ENCODE results near the gene SELENON. TPM values are rescaled to one million over a fixed set of nuclear protein-coding genes. Genes with fewer than 3 reads are reported as not detected.

SELENON gene
- total RNA-seq, 1 experiment from 2014 or later: 40.6 TPM

DNA sequence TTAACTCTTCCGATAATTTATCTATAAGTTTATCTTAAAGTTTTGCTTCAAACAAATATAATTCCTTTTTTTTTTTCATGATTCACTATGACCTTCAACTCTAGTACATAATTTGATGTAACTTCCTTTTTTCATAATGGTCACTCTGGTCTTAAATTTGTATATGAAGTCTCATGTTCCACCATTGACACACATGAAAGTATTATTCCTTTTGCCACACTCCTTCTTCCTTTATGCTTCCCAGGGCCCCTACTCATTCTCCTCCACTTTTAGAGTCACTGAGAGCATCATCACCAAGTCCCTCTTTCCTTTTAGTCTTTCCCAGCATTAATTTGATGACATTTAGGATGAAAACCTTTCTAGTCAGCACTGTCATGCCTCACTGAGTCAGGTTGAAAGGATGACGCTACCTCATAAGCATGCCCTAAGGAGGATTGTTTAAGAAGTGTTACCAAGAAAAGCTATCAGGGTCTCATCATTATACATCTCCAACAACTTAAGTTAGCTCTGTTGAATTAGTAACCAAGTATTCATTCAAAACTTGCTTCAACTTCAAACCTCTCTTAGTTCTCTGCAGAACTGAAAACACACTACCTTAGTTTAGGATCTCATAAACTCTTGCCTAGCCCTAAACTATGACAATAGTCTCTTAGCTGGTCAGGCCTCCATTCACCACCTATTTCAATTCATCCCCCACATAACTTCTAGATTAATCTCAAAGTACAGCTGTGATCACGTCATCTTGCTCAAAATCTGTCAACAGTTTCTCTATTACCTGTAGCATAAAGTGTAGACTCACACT, 44.7 kb downstream of the SELENON start:
- TF ChIP-seq, protein P1, sequence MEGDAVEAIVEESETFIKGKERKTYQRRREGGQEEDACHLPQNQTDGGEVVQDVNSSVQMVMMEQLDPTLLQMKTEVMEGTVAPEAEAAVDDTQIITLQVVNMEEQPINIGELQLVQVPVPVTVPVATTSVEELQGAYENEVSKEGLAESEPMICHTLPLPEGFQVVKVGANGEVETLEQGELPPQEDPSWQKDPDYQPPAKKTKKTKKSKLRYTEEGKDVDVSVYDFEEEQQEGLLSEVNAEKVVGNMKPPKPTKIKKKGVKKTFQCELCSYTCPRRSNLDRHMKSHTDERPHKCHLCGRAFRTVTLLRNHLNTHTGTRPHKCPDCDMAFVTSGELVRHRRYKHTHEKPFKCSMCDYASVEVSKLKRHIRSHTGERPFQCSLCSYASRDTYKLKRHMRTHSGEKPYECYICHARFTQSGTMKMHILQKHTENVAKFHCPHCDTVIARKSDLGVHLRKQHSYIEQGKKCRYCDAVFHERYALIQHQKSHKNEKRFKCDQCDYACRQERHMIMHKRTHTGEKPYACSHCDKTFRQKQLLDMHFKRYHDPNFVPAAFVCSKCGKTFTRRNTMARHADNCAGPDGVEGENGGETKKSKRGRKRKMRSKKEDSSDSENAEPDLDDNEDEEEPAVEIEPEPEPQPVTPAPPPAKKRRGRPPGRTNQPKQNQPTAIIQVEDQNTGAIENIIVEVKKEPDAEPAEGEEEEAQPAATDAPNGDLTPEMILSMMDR (IDR thresholded peaks at IDR 0.05; ENCODE audit: unreplicated experiment): no peak
- no peak for DNase-seq
- peaks cover 3% of the 10 kb centered on the region for H3K9me3 Mint-ChIP-seq (ENCODE audit: low read depth, unreplicated experiment)
- CTCF ChIA-PET: interaction anchor here (0.6 kb wide), 1 partner anchor 281 kb away, joined by 3 read pairs; no protein-coding TSS in a partner anchor
- H3K27ac Mint-ChIP-seq (ENCODE audit: unreplicated experiment): no peak overlapping the region
- no peaks in the 10 kb centered on the region for H3K36me3 Mint-ChIP-seq (ENCODE audit: insufficient read depth, unreplicated experiment)
- H3K27me3 Mint-ChIP-seq (ENCODE audit: unreplicated experiment): no peaks in the 10 kb centered on the region
- no TSS peak for BruUV-seq (replicated peaks)
- intact Hi-C loops (cut with micrococcal nuclease; ENCODE audit: unreplicated experiment): no loop called here
- no peak overlapping the region for H3K4me3 Mint-ChIP-seq (ENCODE audit: low read depth, unreplicated experiment)
- no peaks in the 10 kb centered on the region for H3K4me1 Mint-ChIP-seq (ENCODE audit: low read depth, unreplicated experiment)

DNA sequence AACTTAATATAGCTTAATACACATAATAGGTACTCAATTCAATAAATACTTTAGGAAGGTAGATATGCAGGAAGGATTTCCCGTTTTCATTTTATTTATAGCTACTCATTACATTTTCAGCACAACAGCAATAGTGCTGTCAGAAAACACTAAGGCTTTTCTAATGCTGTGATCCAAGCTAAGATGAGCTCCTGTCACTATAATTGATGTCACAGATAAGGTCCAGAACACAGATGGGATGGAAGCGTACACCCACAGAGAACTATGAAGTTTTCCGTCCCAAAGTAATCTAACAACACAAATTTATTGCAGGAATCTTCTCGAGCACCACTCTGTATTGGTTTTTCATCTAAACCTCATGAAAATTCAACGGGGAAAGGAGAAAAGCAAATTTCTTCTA, 45.7 kb downstream of the SELENON start:
- intact Hi-C loops (cut with micrococcal nuclease; ENCODE audit: unreplicated experiment): no loop called here
- no peaks in the 10 kb centered on the region for H3K36me3 Mint-ChIP-seq (ENCODE audit: insufficient read depth, unreplicated experiment)
- H3K27ac Mint-ChIP-seq (ENCODE audit: unreplicated experiment): no peak overlapping the region
- CTCF ChIA-PET: no interaction called here
- no peak for DNase-seq
- H3K9me3 Mint-ChIP-seq (ENCODE audit: low read depth, unreplicated experiment): no peaks in the 10 kb centered on the region
- no TSS peak for BruUV-seq (replicated peaks)
- no peak overlapping the region for H3K4me3 Mint-ChIP-seq (ENCODE audit: low read depth, unreplicated experiment)
- no peaks in the 10 kb centered on the region for H3K4me1 Mint-ChIP-seq (ENCODE audit: low read depth, unreplicated experiment)
- TF ChIP-seq, protein P1 (IDR thresholded peaks at IDR 0.05; ENCODE audit: unreplicated experiment): no peak
- no peaks in the 10 kb centered on the region for H3K27me3 Mint-ChIP-seq (ENCODE audit: unreplicated experiment)

DNA sequence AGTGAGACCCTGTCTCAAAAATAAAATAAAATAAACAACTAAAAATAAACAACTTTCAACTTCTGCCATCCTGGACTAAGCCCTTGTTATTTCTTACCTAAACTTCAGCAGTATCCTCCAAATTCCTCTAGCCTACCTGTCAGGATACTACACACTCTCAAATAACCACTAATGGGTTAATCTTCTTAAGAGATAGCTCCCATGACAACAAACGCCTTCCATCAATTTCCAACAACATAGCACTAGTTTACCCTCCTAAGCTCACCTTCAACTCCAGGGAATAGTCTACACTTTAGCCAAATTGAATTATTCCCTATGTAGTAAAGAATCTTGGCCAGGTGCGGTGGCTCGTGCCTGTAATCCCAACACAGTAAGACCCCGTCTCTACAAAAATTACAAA, 47.9 kb downstream of the SELENON start:
- H3K27me3 Mint-ChIP-seq (ENCODE audit: unreplicated experiment): no peaks in the 10 kb centered on the region
- H3K9me3 Mint-ChIP-seq (ENCODE audit: low read depth, unreplicated experiment): no peaks in the 10 kb centered on the region
- TF ChIP-seq, protein P1 (IDR thresholded peaks at IDR 0.05; ENCODE audit: unreplicated experiment): no peak
- no peak overlapping the region for H3K27ac Mint-ChIP-seq (ENCODE audit: unreplicated experiment)
- H3K36me3 Mint-ChIP-seq (ENCODE audit: insufficient read depth, unreplicated experiment): peaks cover 5% of the 10 kb centered on the region
- intact Hi-C loops (cut with micrococcal nuclease; ENCODE audit: unreplicated experiment): no loop called here
- CTCF ChIA-PET: interaction anchor here (0.7 kb wide), 1 partner anchor 347 kb away, joined by 5 read pairs; no protein-coding TSS in a partner anchor
- no TSS peak for BruUV-seq (replicated peaks)
- DNase-seq: no peak
- H3K4me3 Mint-ChIP-seq (ENCODE audit: low read depth, unreplicated experiment): no peak overlapping the region
- H3K4me1 Mint-ChIP-seq (ENCODE audit: low read depth, unreplicated experiment): no peaks in the 10 kb centered on the region

DNA sequence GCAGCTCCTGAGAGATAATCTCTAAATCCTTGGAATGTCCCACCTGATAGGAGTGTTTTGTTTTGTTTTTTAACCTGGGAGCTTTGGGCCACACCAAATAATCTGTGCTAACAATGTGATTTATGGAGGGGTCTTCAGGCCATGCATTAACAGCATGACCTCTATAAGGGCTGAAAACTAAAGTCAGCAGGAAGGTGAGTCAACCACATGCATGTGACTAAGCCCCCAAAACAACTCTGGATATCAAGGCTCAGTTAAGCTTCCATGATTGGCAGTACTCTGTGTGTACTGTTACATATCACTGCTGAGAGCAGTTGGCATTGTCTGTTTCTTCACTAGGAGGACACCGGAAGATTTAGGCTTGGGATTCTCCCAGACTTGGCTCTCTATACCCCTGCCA, 48.5 kb downstream of the SELENON start:
- H3K36me3 Mint-ChIP-seq (ENCODE audit: insufficient read depth, unreplicated experiment): peaks cover 5% of the 10 kb centered on the region
- intact Hi-C loops (cut with micrococcal nuclease; ENCODE audit: unreplicated experiment): no loop called here
- no peak overlapping the region for H3K27ac Mint-ChIP-seq (ENCODE audit: unreplicated experiment)
- CTCF ChIA-PET: interaction anchor here (0.7 kb wide), 2 partner anchors 149 to 348 kb away, joined by 4 to 5 read pairs; no protein-coding TSS in a partner anchor
- H3K9me3 Mint-ChIP-seq (ENCODE audit: low read depth, unreplicated experiment): no peaks in the 10 kb centered on the region
- no peaks in the 10 kb centered on the region for H3K27me3 Mint-ChIP-seq (ENCODE audit: unreplicated experiment)
- no peaks in the 10 kb centered on the region for H3K4me1 Mint-ChIP-seq (ENCODE audit: low read depth, unreplicated experiment)
- no TSS peak for BruUV-seq (replicated peaks)
- TF ChIP-seq, protein P1 (IDR thresholded peaks at IDR 0.05; ENCODE audit: unreplicated experiment): no peak
- no peak overlapping the region for H3K4me3 Mint-ChIP-seq (ENCODE audit: low read depth, unreplicated experiment)
- DNase-seq: no peak

All from Calu3 (cell line).